SKM-1 treated with dmso at 0.1 percent for 144 hours (cell line): Measurements from ENCODE around the gene FRRS1L.

Experiments used
- DNase-seq: peaks from one replicate; lab custom pipeline; 2025; ENCODE audit not compliant: unreplicated experiment; lab: John Stamatoyannopoulos, UW

Gene FRRS1L, protein sequence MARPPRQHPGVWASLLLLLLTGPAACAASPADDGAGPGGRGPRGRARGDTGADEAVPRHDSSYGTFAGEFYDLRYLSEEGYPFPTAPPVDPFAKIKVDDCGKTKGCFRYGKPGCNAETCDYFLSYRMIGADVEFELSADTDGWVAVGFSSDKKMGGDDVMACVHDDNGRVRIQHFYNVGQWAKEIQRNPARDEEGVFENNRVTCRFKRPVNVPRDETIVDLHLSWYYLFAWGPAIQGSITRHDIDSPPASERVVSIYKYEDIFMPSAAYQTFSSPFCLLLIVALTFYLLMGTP

DNA sequence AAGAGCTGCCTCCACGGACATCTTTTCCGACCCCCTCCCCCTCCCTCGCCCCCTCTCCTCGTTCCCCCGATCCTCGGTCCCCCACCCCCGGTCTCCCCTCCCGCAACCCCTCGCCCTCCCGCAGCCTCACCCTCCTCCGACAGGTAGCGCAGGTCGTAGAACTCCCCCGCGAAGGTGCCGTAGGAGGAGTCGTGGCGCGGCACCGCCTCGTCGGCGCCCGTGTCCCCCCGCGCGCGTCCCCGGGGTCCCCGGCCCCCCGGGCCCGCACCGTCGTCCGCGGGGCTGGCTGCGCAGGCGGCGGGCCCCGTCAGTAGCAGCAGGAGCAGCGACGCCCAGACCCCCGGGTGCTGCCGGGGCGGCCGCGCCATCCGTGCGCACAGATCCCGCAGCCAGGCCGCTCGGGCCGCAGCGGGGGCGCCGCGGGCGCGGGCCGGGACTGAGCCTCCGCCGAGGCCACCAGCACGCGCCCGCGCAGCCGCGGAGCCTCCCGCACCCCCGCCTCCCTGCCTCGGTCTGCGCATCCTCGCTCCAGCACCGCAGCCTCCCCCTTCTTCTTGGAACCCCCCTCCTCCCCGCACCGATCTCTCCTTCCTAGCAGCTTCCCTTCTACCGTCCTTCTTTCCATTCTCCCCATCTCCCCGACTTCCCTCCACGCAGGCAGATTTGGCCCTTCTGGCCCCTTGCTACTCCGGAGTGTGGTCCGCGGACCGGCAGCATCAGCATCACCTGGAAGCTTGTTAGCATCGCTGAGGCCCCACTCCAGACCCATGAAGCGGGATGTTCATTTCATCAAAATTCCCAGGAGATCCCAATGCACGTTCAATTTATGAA lies at the start of gene FRRS1L:
Gene FRRS1L (minus strand): TSS at position 479 of the 831 bp plus-strand sequence. CDS start 111 bp downstream, at position 368.
- DNase-seq: no peak

DNA sequence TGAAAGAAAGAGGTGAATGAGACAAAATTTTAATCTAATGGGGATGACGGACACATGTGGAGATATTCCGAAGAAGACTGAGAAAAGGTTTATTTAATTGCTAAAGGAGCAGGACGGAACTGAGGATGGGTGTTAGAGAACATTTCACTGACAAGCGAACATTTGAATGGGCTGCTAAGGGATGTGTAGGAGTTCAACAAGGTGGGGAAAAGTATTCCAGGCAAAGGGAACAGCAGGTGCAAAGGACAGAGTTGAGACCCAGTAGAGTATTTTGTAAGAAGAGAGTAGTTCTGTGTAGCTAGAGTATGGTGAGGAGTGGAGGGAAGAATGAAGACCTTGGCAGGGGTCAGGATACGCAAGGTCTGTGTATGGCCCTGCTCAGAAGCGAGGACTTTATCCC lies 47.4 kb upstream of the FRRS1L start:
- no peak for DNase-seq

DNA sequence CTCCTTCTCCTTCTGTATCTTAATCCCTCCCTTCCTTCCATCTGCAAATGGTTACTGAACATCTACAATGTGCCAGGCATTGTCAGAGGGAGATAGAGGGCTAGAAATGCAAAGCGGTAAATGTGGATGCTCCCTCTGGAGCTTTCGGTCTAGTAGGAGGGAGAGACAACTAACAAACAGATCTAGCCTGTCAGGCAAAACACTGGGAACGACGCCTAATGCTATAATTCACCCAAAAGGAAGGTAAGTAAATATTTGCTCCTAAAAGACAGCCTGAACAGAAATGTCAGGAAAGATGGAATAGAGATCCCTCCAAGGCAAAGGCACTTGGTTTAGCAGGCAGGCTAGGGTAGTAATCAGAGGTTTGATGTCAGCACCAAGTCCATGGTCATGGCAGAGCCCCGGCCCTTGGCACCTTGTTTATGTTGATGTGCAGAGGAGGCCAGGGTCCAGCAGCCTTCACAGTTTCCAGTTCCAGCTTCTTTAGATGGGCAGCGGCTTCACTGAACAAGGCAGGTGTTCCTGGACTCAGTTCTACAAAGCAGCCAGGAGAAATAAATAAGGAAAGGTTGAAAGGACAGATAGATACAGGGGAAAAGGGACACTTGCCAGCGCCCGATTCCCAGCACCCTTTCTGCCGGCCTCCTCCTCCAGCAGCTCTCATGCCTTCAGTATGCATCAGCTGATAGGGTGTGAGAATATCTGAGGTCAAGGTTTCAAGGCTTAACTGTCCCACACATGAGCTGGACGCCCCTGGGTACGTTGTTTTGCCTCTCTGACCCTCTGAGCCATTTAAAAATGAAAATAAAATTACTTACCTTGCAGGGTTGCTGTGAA lies 46.5 kb upstream of the FRRS1L start:
- no peak for DNase-seq

DNA sequence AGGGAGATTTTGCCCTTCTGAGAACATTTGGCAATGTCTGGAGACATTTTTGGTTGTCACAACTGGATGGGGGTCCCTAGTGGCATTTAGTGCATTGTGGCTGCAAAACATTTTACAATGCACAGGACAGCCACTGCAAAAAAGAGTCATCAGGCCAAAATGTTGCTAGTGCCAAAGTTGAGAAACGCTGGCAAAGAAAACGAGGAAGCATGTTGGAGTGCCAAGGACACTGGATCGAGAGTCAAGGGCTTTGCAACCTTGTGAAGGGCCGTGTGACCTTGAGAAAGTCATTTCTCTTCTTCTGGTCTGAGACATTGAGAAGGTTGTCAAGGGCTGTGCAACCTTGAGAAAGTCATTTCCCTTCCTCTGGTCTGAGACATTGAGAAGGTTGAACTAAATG lies 45.7 kb upstream of the FRRS1L start:
- DNase-seq: no peak

DNA sequence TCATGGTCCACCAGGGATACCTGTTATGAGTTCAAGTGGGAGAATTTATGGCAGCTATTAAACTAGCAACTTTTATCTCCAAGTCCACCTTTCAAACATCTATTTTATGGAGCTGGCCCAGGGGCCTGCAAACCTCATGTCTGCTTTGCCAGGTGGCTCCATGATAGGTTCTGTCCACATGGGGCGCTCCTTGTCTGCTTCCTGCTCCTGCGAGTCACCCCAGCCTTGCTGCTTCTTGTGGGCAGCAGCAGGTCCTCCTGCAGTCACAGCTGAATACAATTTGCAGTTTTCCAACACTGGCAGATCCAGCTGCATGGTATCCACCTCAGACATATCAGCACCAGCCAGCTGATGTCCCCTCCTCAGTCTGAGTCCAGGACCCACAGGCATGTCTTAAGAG lies 39.6 kb upstream of the FRRS1L start:
- DNase-seq: no peak

DNA sequence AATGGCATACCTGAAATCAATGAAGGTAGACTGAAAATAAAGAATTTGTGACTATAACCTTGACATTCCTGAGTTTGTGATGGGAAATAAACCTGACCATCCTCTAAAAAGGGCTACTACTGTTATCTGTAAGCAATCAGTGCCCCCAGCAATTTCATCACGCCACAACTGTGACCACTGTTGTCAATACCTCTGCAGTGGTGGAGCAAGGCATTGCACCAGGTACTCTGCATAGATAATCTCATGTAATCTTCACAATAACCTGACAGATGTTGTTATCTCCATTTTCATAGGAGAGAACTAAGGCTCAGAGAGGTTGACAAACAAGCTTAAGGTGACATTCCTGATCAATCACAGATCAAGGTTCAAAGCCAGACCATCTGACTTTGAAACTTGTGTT lies 38.5 kb upstream of the FRRS1L start:
- DNase-seq: no peak

DNA sequence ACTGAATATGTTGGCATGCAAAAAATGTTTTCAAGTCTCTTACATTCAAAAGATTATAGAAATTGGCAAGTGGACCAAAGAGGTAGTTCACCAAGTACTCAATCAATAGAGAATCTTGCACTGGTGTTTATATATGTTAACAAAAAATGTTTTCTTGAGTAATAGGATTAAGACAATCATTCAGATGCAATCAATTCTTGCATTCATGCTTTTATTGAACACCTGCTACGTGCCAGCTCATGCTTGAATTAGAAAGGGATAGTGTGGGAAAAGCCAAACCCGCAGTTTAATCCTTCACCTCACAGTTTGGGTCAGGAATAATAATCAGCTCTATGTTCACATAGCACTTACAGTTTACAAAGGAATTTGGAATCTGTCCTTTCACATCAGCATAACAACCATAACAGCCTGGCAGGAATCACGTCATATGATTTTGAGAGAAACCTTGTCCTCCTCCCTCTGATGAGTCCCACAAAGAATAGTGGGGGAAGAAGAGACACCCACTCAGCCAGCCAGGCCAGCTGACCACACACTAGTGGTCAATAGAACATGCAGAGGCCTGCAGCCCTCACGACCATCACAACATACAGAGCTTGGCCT lies 36.8 kb upstream of the FRRS1L start:
- no peak for DNase-seq

DNA sequence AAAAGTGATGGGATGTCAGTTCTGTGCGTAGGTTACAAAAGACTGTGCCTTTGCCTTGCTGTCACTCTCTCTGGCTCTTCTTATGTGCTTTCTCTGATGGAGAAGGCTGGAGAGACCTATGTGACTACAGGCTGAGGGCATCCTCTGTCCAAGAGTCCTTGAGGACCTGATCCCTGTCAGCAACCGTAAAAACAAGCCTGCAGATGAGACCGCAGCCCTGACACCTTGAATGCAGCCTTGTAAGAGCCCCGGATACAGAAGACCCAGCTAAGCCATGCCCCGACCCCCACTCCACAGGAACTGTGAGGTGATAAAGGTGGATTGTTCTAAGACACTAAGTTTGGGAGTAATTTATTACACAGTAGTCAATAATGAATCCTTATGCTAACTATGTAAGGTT lies 32.6 kb upstream of the FRRS1L start:
- DNase-seq: no peak

DNA sequence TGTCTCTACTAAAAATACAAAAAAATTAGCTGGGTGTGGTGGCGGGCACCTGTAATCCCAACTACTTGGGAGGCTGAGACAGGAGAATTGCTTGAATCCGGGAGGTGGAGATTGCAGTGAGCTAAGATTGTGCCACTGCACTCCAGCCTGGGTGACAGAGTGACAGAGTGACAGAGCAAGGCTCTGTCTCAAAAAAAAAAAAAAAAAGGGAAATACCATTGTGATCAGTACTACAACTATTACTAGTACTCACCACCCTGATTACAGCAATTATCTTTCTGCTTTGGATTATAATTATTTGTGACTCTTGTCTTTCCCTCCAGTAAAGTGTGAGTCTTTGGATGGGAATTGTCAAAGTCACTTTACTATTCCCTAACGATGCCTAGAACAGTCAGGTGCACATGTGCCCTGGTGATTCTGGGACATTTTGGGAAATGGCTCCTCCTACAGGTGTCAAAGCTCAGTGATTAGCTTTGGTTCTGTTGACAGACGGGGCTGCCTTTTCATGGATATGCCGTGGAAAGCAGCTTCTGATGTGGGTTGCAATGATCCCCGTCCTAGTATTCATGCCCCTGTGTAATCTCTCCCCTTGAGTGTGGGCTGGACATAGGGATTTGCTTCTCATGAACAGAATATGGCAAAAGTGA lies 31.8 kb upstream of the FRRS1L start:
- no peak for DNase-seq

DNA sequence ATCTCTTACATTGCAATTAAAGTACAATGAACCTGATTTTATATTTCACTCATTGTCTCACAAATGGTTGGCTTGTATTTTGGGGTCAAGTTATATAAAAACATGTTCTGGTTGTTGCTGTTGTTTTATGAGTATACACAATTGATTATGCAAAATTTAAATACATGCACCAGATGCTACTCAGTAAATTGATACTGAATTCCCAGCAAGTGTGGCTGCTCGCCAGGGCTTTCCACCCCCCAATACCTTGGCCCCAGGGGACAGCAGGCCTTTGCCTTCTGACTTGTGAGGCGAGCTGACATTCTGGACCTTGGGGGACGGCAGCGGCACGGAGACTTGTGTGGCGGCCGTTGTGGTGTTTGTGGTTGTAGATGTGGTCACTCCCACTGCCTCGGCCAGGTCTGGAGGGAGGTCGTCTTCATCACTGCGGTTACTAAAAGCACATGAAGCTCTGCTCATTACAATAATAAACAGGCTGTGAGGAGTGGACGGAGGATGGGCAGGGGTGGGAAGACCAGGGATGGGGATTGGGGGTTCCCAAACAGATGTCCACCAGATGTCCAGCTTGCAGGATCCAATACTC lies 27.0 kb upstream of the FRRS1L start:
- DNase-seq: no peak

DNA sequence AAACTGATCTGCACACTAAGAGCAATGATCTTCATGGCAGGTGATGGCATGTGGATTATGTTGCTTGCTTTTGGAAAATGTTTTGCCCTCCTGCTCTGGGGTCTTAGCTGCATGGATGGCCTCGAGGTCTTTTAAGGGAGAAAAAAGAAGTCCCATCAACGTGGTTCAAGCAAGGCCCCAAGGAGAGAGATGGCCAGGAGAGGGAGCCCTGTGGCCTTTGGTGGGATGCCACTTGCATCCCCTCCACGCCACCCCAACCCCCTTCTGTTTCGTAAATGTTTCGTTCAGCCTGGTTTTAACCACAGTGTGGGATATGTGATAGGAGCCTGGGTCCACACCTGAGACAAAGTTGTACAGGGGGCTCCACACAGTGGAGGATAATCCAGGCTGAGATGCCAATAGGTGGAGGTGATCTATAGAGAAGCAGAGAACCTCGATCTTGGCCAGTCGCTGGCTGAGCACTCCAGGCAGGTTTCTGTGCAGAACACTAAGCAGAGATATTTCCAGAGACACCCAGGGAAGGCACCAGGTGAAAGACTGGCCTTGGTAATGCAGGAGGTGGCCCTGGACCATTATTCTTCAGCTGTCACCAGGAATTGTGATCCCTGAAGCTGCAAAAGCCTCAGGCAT lies 25.8 kb upstream of the FRRS1L start:
- no peak for DNase-seq

DNA sequence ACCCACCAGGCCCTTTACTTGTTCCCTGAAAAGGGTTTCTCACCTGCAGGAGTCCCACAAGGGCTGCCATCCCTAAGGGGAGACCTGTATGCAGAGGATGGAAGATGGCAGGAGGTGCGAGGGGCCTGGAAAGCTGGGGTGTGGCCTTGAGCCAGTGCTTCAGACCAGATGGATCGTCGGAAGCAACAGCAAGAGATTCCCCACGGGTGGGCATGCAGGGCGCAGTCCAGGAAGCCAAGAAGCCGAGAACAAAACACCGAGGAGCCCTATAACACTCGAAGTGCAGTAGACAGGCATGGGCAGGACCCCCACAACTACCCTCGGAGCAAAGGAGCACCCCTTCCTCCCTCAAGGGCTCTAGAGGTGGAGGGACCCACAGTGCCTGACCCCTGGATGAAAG lies 24.7 kb upstream of the FRRS1L start:
- no peak for DNase-seq

DNA sequence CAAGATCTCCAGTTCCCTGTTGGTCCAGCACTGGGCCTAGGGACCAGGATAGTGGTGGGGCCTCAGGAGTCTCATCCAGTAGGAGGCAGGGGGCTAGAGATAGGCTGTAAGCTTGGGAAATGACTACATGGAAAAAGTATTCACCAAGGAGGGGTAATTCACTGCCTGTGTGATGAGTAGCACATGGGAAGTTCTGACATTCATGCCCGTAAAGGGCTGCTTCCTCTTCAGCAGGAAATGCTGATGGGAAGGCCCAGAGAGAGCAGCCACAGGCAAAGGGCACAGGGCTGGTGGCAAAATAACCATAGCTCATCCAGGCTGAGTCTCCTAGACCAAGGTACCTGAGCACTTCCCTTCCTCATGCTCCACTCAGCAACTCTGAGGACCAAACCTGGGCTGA lies 23.1 kb upstream of the FRRS1L start:
- DNase-seq: no peak

DNA sequence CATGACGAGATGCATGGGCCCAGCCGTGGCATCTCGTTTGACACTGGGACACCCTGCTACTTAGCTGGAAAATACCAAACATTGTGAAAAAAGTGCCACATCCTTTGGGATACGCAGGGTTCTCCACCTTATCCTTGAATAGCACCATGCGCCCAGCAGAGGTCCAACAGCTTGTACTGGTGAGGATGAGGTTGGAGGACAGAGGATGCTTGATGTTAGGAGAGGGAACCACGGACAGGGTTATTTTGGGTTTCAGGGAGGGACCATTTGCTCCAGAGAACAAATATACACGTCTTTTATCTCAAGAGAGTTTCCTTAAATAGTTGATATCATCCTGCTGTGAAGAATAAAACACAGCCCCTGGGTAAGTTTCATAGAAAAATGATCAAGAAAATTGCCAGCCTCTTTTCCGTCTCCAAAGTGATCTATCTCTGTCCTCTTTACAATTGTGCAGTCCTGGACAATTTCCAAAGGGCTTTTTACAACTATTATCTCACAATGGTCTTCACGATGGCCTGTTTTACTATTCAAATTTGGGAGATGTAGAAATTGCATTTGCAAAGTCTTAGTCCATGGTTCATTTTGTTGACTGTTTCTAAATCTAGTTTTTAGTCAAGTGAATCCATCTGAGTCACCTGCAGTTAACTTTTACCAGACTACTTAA lies 19.9 kb upstream of the FRRS1L start:
- no peak for DNase-seq

DNA sequence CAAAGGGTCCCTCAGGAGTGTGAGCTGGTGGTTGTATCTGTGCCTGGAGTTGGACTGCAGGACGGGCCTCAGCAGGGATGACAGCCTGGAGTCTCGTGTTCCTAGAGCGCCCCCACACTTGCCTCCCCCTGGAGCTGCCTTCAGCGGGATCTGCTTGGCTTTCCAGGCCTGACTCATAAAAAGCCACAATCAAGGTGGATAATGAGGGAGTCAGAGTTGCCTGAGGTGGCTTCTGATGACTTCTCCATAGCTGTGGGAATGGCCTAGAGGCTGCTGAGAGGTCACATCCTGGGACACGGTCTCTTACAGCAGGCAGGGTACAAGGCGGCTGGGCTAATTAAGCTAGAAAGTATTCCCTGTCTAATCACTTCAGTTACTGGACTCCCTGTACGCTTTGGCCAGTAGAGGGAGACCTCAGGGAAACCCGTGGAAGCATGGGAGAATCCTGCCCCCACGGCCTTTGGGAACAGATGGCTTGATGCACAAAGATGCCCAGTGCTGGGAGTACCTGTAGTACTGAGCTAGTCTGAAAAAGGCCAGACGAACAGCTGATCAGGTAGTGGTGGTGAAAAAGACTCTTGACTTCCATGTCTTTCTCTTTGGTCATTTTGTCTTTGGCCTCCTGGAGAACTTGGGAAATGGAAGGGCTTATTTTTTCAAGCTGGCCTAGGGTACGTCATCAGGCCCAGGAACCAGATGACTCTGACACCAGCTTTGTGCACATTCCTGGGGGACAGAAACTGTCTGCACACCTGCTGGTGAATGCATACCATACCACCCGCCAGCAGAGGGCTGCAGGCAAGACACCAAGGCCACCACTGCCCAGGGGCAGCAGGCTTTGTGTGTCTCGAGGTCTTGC lies 16.1 kb upstream of the FRRS1L start:
- DNase-seq: no peak

DNA sequence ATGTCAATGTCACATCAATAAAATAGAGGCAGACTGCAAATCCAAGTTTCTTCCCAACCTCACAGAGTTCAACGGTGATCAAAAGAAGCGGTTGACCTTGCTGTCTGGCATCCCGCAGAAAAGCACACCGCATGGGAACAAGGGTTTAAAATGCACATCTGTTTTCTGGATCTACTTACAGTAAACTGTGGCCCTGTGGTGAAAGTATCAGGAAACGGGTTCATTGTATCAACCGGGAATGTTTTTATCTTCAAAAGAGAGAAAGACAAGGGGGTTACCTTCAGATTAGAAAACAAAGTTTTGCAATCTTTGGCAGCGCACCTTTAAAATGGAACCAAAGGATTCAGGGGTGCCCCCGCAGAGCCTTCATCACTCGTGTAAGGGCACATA lies 15.5 kb upstream of the FRRS1L start:
- no peak for DNase-seq

DNA sequence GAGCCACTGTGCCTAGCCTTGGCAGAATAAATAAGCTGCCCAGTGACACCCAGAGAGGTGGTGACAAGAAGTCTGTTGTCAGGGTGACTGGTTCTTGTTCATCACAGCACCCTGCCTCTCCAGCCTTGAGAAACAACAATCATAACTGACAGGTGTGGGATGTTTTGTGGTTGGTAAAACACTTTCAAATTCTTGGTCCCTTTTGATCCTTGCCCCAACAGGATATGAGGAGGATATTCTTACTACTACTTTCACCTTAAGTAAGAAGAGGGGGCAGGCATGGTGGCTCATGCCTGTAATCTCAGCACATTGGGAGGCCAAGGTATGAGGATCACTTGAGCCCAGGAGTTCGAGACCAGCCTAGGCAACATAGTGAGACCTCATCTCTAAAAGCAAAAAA lies 14.2 kb upstream of the FRRS1L start:
- DNase-seq: no peak

DNA sequence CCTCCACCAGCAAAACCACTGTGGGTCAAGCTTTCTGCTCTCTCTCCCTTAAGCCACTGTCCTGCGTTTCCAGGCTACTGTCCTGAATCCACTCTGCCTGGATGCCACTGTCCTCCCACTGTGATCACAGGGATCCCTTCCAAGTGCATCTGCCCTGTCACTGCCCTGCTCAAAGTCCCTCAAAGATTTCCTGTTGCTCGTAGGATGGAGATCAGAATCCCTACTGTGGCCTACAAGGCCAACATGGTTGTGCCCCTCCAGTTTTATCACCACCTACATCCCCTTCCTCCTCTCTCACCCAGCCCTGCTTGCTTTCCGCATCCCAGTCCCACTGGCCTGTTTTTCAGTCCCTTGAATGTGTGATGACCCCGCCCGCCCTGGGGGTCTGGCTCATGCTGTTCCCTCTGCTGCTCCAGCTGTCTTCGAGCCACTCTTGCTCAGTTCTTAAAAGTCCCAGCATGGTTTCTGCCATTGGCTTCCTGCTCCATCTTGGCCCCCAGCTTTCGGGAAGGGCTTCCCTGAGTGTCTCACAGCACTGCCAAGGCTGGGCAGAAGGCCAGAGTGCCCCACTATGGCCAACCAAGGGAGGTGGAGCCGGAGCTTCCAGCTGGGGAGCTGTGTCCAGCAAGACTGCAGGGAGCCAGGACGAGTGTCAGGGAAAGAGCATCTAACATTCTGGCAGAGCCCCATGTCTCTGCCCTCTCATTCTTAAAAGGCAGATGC lies 12.9 kb upstream of the FRRS1L start:
- DNase-seq: no peak
